ENCODE measurements around the gene ZFYVE28. TPM values are rescaled to one million over a fixed set of nuclear protein-coding genes. Genes with fewer than 3 reads are reported as not detected.
"Not testable (repeated sequence)": the region's sequence is repeated elsewhere in the genome, so short reads cannot be mapped to it uniquely, and the experiment has no call there.

ZFYVE28 gene
- total RNA-seq, 1 donor from 2014 or later: 5.9 TPM

DNA sequence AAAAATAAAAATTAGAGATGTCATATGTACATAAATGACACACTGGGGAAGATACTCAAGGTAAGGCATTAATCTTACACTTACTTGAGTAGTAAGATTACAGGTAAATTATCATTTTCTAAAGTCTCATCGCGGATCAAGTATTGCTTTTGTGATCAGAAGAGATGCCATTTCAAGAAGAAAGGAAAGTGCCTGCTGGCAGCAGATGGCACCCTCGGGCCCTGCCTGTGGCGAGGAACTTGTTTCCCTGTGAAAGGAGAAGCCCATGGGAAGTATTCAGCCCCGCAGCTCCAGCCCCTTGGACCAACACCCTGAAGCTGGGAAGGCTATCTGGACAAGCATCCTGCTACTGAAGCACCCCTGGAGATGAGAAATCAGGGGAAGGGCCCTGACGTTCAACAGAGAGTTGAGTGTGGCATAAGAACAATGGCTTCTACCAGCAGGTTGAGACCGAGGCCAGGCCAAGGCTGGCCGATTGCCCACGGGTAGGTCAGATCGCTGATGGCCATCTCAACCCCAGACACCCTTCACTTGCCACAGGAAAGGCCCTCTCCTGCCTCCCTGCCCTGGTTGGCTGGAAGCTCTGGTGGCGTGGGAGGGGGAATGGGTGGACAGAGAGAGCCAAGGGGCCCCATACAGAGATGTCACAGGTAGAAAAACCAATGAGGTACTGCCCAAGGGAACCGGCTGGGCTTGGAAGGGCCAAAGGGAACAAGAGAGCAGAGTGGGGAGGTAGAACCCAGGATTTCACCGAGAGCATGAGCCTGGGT lies 137.7 kb downstream of the ZFYVE28 start:
- intact Hi-C loops (cut with micrococcal nuclease): loop anchor here (1.0 to 5.0 kb wide), 3 partner anchors 112 to 182 kb away; no protein-coding TSS in a partner anchor
- ATAC-seq (ENCODE audit: low read depth) (no peak), DNase-seq (no peak)
- TF ChIP-seq, protein P1, sequence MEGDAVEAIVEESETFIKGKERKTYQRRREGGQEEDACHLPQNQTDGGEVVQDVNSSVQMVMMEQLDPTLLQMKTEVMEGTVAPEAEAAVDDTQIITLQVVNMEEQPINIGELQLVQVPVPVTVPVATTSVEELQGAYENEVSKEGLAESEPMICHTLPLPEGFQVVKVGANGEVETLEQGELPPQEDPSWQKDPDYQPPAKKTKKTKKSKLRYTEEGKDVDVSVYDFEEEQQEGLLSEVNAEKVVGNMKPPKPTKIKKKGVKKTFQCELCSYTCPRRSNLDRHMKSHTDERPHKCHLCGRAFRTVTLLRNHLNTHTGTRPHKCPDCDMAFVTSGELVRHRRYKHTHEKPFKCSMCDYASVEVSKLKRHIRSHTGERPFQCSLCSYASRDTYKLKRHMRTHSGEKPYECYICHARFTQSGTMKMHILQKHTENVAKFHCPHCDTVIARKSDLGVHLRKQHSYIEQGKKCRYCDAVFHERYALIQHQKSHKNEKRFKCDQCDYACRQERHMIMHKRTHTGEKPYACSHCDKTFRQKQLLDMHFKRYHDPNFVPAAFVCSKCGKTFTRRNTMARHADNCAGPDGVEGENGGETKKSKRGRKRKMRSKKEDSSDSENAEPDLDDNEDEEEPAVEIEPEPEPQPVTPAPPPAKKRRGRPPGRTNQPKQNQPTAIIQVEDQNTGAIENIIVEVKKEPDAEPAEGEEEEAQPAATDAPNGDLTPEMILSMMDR (IDR thresholded peaks at IDR 0.05): no peak
- Mint-ChIP-seq H3K27ac (peak overlapping the region; percentile 97), H3K36me3 (ENCODE audit: low read depth) (no peaks in the 10 kb centered on the region), H3K27me3 (no peaks in the 10 kb centered on the region), H3K4me3 (no peak overlapping the region), H3K4me1 (peaks cover 35% of the 10 kb centered on the region), H3K9me3 (no peaks in the 10 kb centered on the region)
- POLR2A ChIA-PET: interaction anchor here (1.0 to 1.2 kb wide), 2 partner anchors 10 to 19 kb away, joined by 3 to 6 read pairs; partner anchors contain the start of gene MXD4
- CTCF ChIA-PET: no interaction called here

DNA sequence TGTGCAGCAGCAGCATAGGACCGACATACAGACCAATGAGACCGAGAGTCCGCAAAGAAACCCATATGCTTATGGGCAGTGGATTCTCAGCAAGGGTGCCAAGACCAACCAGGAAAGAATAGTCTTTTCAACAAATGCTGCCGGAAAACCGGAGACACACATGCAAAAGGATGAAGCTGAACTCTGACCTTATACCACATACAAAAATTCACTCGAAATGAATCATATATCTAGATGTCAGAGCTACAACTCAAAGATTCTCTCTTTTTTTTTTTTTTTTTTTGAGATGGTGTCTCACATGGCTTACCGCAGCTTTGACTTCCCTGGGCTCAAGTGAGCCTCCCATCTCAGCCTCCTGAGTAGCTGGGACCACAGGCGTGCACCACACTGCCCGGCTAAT lies 140.5 kb downstream of the ZFYVE28 start:
- Mint-ChIP-seq H3K9me3 (no peaks in the 10 kb centered on the region), H3K4me3 (no peak overlapping the region), H3K27ac (no peak overlapping the region), H3K36me3 (ENCODE audit: low read depth) (no peaks in the 10 kb centered on the region), H3K4me1 (peaks cover 31% of the 10 kb centered on the region), H3K27me3 (no peaks in the 10 kb centered on the region)
- ATAC-seq (ENCODE audit: low read depth): no peak
- intact Hi-C loops (cut with micrococcal nuclease): no loop called here
- POLR2A ChIA-PET: no interaction called here
- CTCF ChIA-PET: interaction anchor here (0.6 kb wide), 1 partner anchor 135 kb away, joined by 4 read pairs; no protein-coding TSS in a partner anchor
- no peak for DNase-seq
- TF ChIP-seq, protein P1 (IDR thresholded peaks at IDR 0.05): no peak

DNA sequence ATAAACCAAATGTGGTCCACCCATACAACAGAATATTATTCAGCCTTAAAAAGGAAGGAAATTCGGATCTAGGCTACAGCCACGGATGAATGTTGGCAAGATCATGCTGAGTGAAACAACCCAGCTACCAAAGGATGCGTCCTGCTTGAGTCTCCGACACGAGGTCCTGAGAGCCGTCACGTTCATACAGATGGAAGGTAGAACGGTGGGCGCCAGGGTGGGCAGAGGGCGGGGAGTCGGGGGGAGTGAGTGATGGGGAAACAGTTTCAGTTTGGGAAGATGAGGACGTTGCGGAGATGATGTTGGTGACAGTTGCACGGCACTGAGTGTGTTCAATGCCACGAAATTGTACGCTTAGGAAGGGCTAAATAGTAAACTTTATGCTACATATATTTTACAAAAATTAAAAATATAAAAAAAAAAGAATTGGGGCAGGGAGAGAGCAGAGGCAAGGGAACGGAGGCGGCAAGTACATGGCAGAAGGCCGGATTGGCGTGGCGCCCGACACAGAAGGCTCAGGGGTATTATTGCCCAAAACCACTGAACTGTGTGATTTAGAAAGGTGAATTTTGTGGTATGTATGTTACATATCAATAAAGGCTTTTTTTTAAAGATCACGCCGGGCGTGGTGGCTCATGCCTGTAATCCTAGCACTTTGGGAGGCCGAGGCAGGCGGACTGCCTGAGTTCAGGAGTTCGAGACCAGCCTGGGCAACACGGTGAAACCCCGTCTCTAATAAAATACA lies 141.7 kb downstream of the ZFYVE28 start:
- Mint-ChIP-seq H3K27ac (no peak overlapping the region), H3K4me3 (no peak overlapping the region), H3K4me1 (peaks cover 21% of the 10 kb centered on the region), H3K27me3 (no peaks in the 10 kb centered on the region), H3K9me3 (no peaks in the 10 kb centered on the region), H3K36me3 (ENCODE audit: low read depth) (no peaks in the 10 kb centered on the region)
- intact Hi-C loops (cut with micrococcal nuclease): no loop called here
- no peak for ATAC-seq (ENCODE audit: low read depth)
- POLR2A ChIA-PET: interaction anchor here (0.7 kb wide), 1 partner anchor 9 kb away, joined by 3 read pairs; no protein-coding TSS in a partner anchor
- DNase-seq: no peak
- TF ChIP-seq, protein P1 (IDR thresholded peaks at IDR 0.05): no peak
- CTCF ChIA-PET: no interaction called here

- TF ChIP-seq, protein P1 (IDR thresholded peaks at IDR 0.05): no peak
- ATAC-seq (ENCODE audit: low read depth) (no peak), DNase-seq (no peak)
- Mint-ChIP-seq H3K27ac (no peak overlapping the region), H3K9me3 (no peaks in the 10 kb centered on the region), H3K27me3 (no peaks in the 10 kb centered on the region), H3K4me1 (peaks cover 10% of the 10 kb centered on the region), H3K4me3 (no peak overlapping the region), H3K36me3 (ENCODE audit: low read depth) (no peaks in the 10 kb centered on the region)
- ChIA-PET POLR2A (no interaction called here), CTCF (no interaction called here)
- intact Hi-C loops (cut with micrococcal nuclease): no loop called here
These were observed 142.7 kb downstream of the ZFYVE28 start for GRCh38 chr4:2275546-2276251.

- intact Hi-C loops (cut with micrococcal nuclease); H3K4me3 Mint-ChIP-seq; CTCF ChIA-PET; H3K36me3 Mint-ChIP-seq (ENCODE audit: low read depth); DNase-seq; H3K27me3 Mint-ChIP-seq; H3K27ac Mint-ChIP-seq; H3K9me3 Mint-ChIP-seq; POLR2A ChIA-PET; H3K4me1 Mint-ChIP-seq; ATAC-seq (ENCODE audit: low read depth): not testable (repeated sequence)
These were observed 143.4 kb downstream of the ZFYVE28 start for GRCh38 chr4:2275044-2275397.

Measured in activated B cell treated with CpG ODN at 0.5 μM for 24 hours (primary cell).